Esophagus muscularis mucosa (tissue), 4 donors: ENCODE measurements around the gene S1PR4. TPM values are rescaled to one million over a fixed set of nuclear protein-coding genes. Genes with fewer than 3 reads are reported as not detected.
"Not testable (repeated sequence)": the region's sequence is repeated elsewhere in the genome, so short reads cannot be mapped to it uniquely, and the experiment has no call there.

ENCODE experiments used
- DNase-seq: peaks from one replicate; pipeline ENCODE4 v3.0.0-alpha.2; 2017; ENCODE audit errors: extremely low spot score
- H3K27ac ChIP-seq, 4 donors: fragments of 200-600 bp; sonication (generic); replicated peaks in 1 of 4; 1 replicate in 3 of 4; 2 replicates in 1 of 4; pipeline ENCODE4 v1.5.1; 2016 to 2019; ENCODE audit warnings: mild to moderate bottlenecking in 1 of 4
- H3K27me3 ChIP-seq, 4 donors: fragments of 200-600 bp; sonication (generic); one replicate each; pipeline versions ENCODE4 v1.5.1 to v1.6.0; 2016 to 2019
- H3K36me3 ChIP-seq, 4 donors: fragments of 200-600 bp; sonication (generic); one replicate each; pipeline ENCODE4 v1.5.1; 2016 to 2019
- H3K4me1 ChIP-seq, 4 donors: fragments of 200-600 bp; sonication (generic); one replicate each; pipeline ENCODE4 v1.5.1; 2016 to 2019
- H3K4me3 ChIP-seq, 4 donors: fragments of 200-600 bp; sonication (generic); 1 replicate in 2 of 4; 2 replicates in 2 of 4; pipeline ENCODE4 v1.5.1; 2016 to 2019; ENCODE audit warnings: mild to moderate bottlenecking in 4 of 4, moderate library complexity in 1 of 4
- H3K9me3 ChIP-seq, 4 donors: fragments of 200-600 bp; sonication (generic); 1 replicate in 3 of 4; 2 replicates in 1 of 4; pipeline ENCODE4 v1.5.1; 2016 to 2019
- CTCF ChIP-seq, 3 experiments: fragments of 200-600 bp in 2 of 3; fragments of 450-650 bp in 1 of 3; sonication (generic) in 2 of 3; IDR thresholded peaks; one replicate each; pipeline ENCODE4 v1.5.1; 2017 to 2019; ENCODE audit warnings: antibody characterized with exemption in 3 of 3, mild to moderate bottlenecking in 2 of 3, moderate library complexity in 1 of 3
- EP300 ChIP-seq: sonication (generic); formaldehyde crosslinking; IDR thresholded peaks from one replicate; pipeline ENCODE4 v1.6.1; 2017; ENCODE audit warnings: antibody characterized with exemption
- POLR2A ChIP-seq: fragments of 450-650 bp; IDR thresholded peaks from one replicate; pipeline ENCODE4 v1.6.1; 2017; ENCODE audit warnings: antibody characterized with exemption, moderate library complexity, mild to moderate bottlenecking, low read depth
- POLR2AphosphoS5 ChIP-seq, 2 donors: sonication (generic); formaldehyde crosslinking; IDR thresholded peaks; one replicate each; pipeline ENCODE4 v1.6.1; 2017; ENCODE audit warnings: antibody characterized with exemption in 2 of 2
- WGBS: methylation state at CpG from one replicate; pipeline ENCODE4 v1.1.5; 2018; 5-methylcytosine and 5-hydroxymethylcytosine counted together
- intact Hi-C: fragments of 100-400 bp; cut with DNase I; formaldehyde crosslinking; loops from one replicate; pipeline ENCODE4 v1.15.1; 2023
- total RNA-seq, 4 donors: library from RNA; depleted of rRNA; stranded (reverse); fragments of >200 nt; gene quantifications; one replicate each; pipeline versions ENCODE4 v1.1.0 to v1.2.1, GENCODE V29; 2016

S1PR4 gene
- total RNA-seq, 4 donors from 2014 or later, result 0.42 to 5.5 (median 2.4) TPM

GRCh38 chr19:3171894-3172672, 6.5 kb upstream of the S1PR4 start:
- Histone ChIP-seq H3K27ac (no peak overlapping the region), H3K27me3 (peaks cover 0 to 20% (median 0%) of the 10 kb centered on the region in 4 donors), H3K36me3 (no peaks in the 10 kb centered on the region), H3K4me3 (no peak overlapping the region), H3K4me1 (no peaks in the 10 kb centered on the region), H3K9me3 (no peaks in the 10 kb centered on the region)
- intact Hi-C loops, result no loop called here
- DNase-seq, result no peak
- 83% methylated on average over 6 of the region's 15 CpGs for WGBS
- no peak for TF ChIP-seq CTCF (IDR thresholded peaks at IDR 0.05)
- TF ChIP-seq POLR2A, result no peak
- TF ChIP-seq EP300, result no peak
- TF ChIP-seq POLR2AphosphoS5 (IDR thresholded peaks at IDR 0.05), result no peak

- H3K9me3 ChIP-seq, H3K4me3 ChIP-seq, H3K27ac ChIP-seq, H3K36me3 ChIP-seq, DNase-seq, H3K4me1 ChIP-seq, intact Hi-C loops: not testable (repeated sequence)
- H3K27me3 ChIP-seq, result peaks cover 0 to 20% (median 0%) of the 10 kb centered on the region in 4 donors
- WGBS, result 83% methylated on average over 6 of the region's 6 CpGs
Measured at GRCh38 chr19:3172673-3173000, 5.9 kb upstream of the S1PR4 start.

GRCh38 chr19:3175781-3176714, 2.5 kb upstream of the S1PR4 start:
- Histone ChIP-seq H3K27ac (no peak overlapping the region), H3K27me3 (peaks cover 0 to 16% (median 0%) of the 10 kb centered on the region in 4 donors), H3K36me3 (no peaks in the 10 kb centered on the region), H3K9me3 (no peaks in the 10 kb centered on the region), H3K4me1 (peaks cover 0 to 7% (median 2%) of the 10 kb centered on the region in 4 donors), H3K4me3 (no peak overlapping the region)
- intact Hi-C loops, result no loop called here
- DNase-seq, result no peak
- no peak for TF ChIP-seq CTCF (IDR thresholded peaks at IDR 0.05)
- TF ChIP-seq POLR2A, result no peak
- no peak for TF ChIP-seq POLR2AphosphoS5 (IDR thresholded peaks at IDR 0.05)
- no peak for TF ChIP-seq EP300
- 76% methylated on average over 14 of the region's 17 CpGs for WGBS

- no peak overlapping the region for H3K4me3 ChIP-seq
- intact Hi-C loops, result no loop called here
- no peaks in the 10 kb centered on the region for H3K9me3 ChIP-seq
- H3K27me3 ChIP-seq, result peaks cover 0 to 8% (median 0%) of the 10 kb centered on the region in 4 donors
- H3K36me3 ChIP-seq, result no peaks in the 10 kb centered on the region
- DNase-seq, result no peak
- no peak overlapping the region for H3K27ac ChIP-seq
- TF ChIP-seq POLR2A, result no peak
- TF ChIP-seq CTCF (IDR thresholded peaks at IDR 0.05), result no peak
- no peak for TF ChIP-seq EP300
- TF ChIP-seq POLR2AphosphoS5 (IDR thresholded peaks at IDR 0.05), result no peak
- WGBS, result 66% methylated on average over 7 of the region's 11 CpGs
- H3K4me1 ChIP-seq, result peaks cover 0 to 7% (median 2%) of the 10 kb centered on the region in 4 donors
Measured at GRCh38 chr19:3176715-3177501, 1.7 kb upstream of the S1PR4 start.
